ENCODE data around the gene AFF3. TPM values are rescaled to one million over a fixed set of nuclear protein-coding genes. Genes with fewer than 3 reads are reported as not detected.

The AFF3 gene
- total and polyA plus RNA-seq, 2 of the 8 experiments (the other 6 are each of a cell fraction or from before 2014, with no cell fraction given), result 0.27 to 3.0 TPM

DNA sequence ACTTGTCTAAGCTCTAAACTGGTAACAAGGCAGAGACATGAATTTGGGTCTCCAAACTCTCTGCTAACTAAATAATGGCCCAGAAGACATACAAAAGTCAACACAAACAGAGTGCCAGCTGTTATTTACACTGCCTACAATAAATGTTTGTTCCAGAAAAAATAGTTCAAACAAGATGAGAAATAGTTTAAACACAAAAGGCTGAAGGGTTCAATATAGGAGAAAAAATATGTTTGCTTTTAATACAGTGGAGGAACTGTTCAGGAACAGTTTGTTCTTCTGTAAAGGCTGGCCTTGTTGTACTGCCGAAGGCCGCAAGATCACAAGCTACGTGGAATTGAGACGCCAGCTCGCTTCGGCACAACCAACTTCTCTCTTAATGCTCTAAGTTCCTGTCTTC lies 74.6 kb downstream of the AFF3 start:
- H3K18ac ChIP-seq (ENCODE audit: extremely low read depth, low read length), result no peak overlapping the region
- H3K4me2 ChIP-seq (ENCODE audit: insufficient read depth in 1 of 2, low read depth in 2 of 2, low read length in 2 of 2), result no peak overlapping the region
- no peaks in the 10 kb centered on the region for H3K4me1 ChIP-seq (replicated peaks in 1 of 4; ENCODE audit: control insufficient read depth in 3 of 4, insufficient read depth in 4 of 4, low read length in 3 of 4)
- H4K20me1 ChIP-seq (replicated peaks in 1 of 2; ENCODE audit: control insufficient read depth in 1 of 2, insufficient read depth in 2 of 2, low read length in 2 of 2), result no peaks in the 10 kb centered on the region
- H3K27ac ChIP-seq (ENCODE audit: low read depth, low read length), result no peak overlapping the region
- no peak overlapping the region for H3K4ac ChIP-seq (replicated peaks; ENCODE audit: insufficient read length, low read depth, low read length)
- no peak overlapping the region for H2BK12ac ChIP-seq (ENCODE audit: low read depth, low read length)
- 96% methylated on average over 6 of the region's 6 CpGs; no CpG with 5 or more reads in 1 of the 2 experiments for WGBS, 2 experiments (ENCODE audit: extremely low coverage in 1 of 2, insufficient coverage in 1 of 2, insufficient read length in 1 of 2, insufficient replicate concordance in 2 of 2, low coverage in 1 of 2, low lambda C conversion rate in 2 of 2, missing lambda C conversion rate in 1 of 2)
- no peak overlapping the region for H2AK5ac ChIP-seq (ENCODE audit: low read depth, low read length)
- H2BK120ac ChIP-seq (replicated peaks; ENCODE audit: low read depth, low read length), result no peak overlapping the region
- no peak for DNase-seq (ENCODE audit: low read depth in 1 of 2, low spot score in 2 of 2)
- H3K79me2 ChIP-seq (ENCODE audit: control insufficient read depth in 1 of 2, insufficient read depth in 2 of 2, low read length in 2 of 2), result no peaks in the 10 kb centered on the region
- H3K27me3 ChIP-seq (replicated peaks in 1 of 4; ENCODE audit: control insufficient read depth in 3 of 4, extremely low read depth in 1 of 4, insufficient read depth in 3 of 4, low read length in 3 of 4), result no peaks in the 10 kb centered on the region; a peak in 1 of 7 replicates
- no peak overlapping the region for H3K14ac ChIP-seq (ENCODE audit: insufficient read length)
- H3K36me3 ChIP-seq (ENCODE audit: control insufficient read depth in 2 of 4, insufficient read depth in 4 of 4, low read length in 3 of 4), result no peaks in the 10 kb centered on the region
- no peaks in the 10 kb centered on the region for H3K79me1 ChIP-seq (ENCODE audit: low read depth, low read length)
- H3K9me3 ChIP-seq (ENCODE audit: insufficient read depth in 2 of 2, low read depth in 1 of 2, low read length in 1 of 2), result no peaks in the 10 kb centered on the region; a peak in 1 of 4 replicates
- no peak overlapping the region for H2BK20ac ChIP-seq (ENCODE audit: low read length)
- no peak overlapping the region for H2BK5ac ChIP-seq (ENCODE audit: low read depth, low read length)
- no peak overlapping the region for H3K9ac ChIP-seq (replicated peaks in 1 of 4; ENCODE audit: extremely low read depth in 1 of 4, low read depth in 3 of 4, low read length in 3 of 4)
- no peak overlapping the region for H4K91ac ChIP-seq (replicated peaks; ENCODE audit: insufficient read length, low read length)
- no peaks in the 10 kb centered on the region for H3K23me2 ChIP-seq (ENCODE audit: low read depth, low read length)
- no peak overlapping the region for H3K23ac ChIP-seq (ENCODE audit: insufficient read length)
- ChIA-PET CTCF (ENCODE audit: partially characterized antibody) (interaction anchor here (0.8 to 1.1 kb wide), 2 partner anchors 38 to 195 kb away, joined by 3 read pairs; no protein-coding TSS in a partner anchor), POLR2A (ENCODE audit: partially characterized antibody) (no interaction called here)
- H4K5ac ChIP-seq (ENCODE audit: insufficient read length, low read depth, low read length), result no peak overlapping the region
- no peak overlapping the region for H4K8ac ChIP-seq (ENCODE audit: extremely low read depth, insufficient read depth, low read length)
- TF ChIP-seq, protein P1, sequence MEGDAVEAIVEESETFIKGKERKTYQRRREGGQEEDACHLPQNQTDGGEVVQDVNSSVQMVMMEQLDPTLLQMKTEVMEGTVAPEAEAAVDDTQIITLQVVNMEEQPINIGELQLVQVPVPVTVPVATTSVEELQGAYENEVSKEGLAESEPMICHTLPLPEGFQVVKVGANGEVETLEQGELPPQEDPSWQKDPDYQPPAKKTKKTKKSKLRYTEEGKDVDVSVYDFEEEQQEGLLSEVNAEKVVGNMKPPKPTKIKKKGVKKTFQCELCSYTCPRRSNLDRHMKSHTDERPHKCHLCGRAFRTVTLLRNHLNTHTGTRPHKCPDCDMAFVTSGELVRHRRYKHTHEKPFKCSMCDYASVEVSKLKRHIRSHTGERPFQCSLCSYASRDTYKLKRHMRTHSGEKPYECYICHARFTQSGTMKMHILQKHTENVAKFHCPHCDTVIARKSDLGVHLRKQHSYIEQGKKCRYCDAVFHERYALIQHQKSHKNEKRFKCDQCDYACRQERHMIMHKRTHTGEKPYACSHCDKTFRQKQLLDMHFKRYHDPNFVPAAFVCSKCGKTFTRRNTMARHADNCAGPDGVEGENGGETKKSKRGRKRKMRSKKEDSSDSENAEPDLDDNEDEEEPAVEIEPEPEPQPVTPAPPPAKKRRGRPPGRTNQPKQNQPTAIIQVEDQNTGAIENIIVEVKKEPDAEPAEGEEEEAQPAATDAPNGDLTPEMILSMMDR (IDR thresholded peaks at IDR 0.05; ENCODE audit: control extremely low read depth in 1 of 3, insufficient read depth in 1 of 3, low read depth in 1 of 3, low read length in 3 of 3), result no peak
- no peak for TF ChIP-seq BACH1 (IDR thresholded peaks at IDR 0.05; ENCODE audit: low read length)
- TF ChIP-seq KDM5A (IDR thresholded peaks at IDR 0.05; ENCODE audit: low read length), result no peak
- no peak for TF ChIP-seq RFX5 (IDR thresholded peaks at IDR 0.05; ENCODE audit: borderline replicate concordance, low read depth, low read length)
- TF ChIP-seq EGR1 (IDR thresholded peaks at IDR 0.05; ENCODE audit: borderline replicate concordance, low read depth, low read length), result no peak
- no peak overlapping the region for H2AFZ ChIP-seq (ENCODE audit: low read length)
- no peak overlapping the region for H2BK15ac ChIP-seq (ENCODE audit: low read length)
- FAIRE-seq, result no peak
- no peak overlapping the region for H3K56ac ChIP-seq (replicated peaks; ENCODE audit: insufficient read length, low read depth, low read length)
- no peak overlapping the region for H3K4me3 ChIP-seq (ENCODE audit: extremely low read depth in 1 of 4, insufficient read depth in 2 of 4, low read depth in 3 of 4, low read length in 4 of 4)
